Smooth muscle cell (in vitro differentiated cells): ENCODE measurements around the gene DDT. TPM values are rescaled to one million over a fixed set of nuclear protein-coding genes. Genes with fewer than 3 reads are reported as not detected.
"Not testable (repeated sequence)": the region's sequence is repeated elsewhere in the genome, so short reads cannot be mapped to it uniquely, and the experiment has no call there.

Experiments used
- DNase-seq: peaks from one replicate; lab custom pipeline; 2025; ENCODE audit not compliant: unreplicated experiment; lab: John Stamatoyannopoulos, UW
- H2AFZ ChIP-seq: fragments of 200-600 bp; sonication (generic); 2 replicates; pipeline ENCODE4 v1.6.0; 2016; ENCODE audit warnings: antibody characterized with exemption, low read depth, mild to moderate bottlenecking
- H3F3A ChIP-seq: fragments of 200-600 bp; sonication (generic); 2 replicates; pipeline ENCODE4 v1.6.0; 2017; ENCODE audit warnings: antibody characterized with exemption, low read depth
- H3K27ac ChIP-seq: fragments of 200-600 bp; sonication (generic); 2 replicates; pipeline ENCODE4 v1.5.1; 2016; ENCODE audit warnings: low read depth, mild to moderate bottlenecking
- H3K27me3 ChIP-seq: fragments of 200-600 bp; sonication (generic); 2 replicates; pipeline ENCODE4 v1.6.1; 2016; ENCODE audit warnings: low read depth, mild to moderate bottlenecking
- H3K36me3 ChIP-seq: fragments of 200-600 bp; sonication (generic); 2 replicates; pipeline ENCODE4 v1.5.1; 2016; ENCODE audit warnings: low read depth
- H3K4me1 ChIP-seq: fragments of 200-600 bp; sonication (generic); 2 replicates; pipeline ENCODE4 v1.5.1; 2016; ENCODE audit warnings: low read depth
- H3K4me2 ChIP-seq: fragments of 200-600 bp; sonication (generic); 2 replicates; pipeline ENCODE4 v1.6.0; 2016; ENCODE audit warnings: mild to moderate bottlenecking
- H3K4me3 ChIP-seq: fragments of 200-600 bp; sonication (generic); 2 replicates; pipeline ENCODE4 v1.5.1; 2016; ENCODE audit warnings: mild to moderate bottlenecking
- H3K79me2 ChIP-seq: fragments of 200-600 bp; sonication (generic); 2 replicates; pipeline ENCODE4 v1.6.0; 2016; ENCODE audit warnings: low read depth, mild to moderate bottlenecking
- H3K9ac ChIP-seq: fragments of 200-600 bp; sonication (generic); 2 replicates; pipeline ENCODE4 v1.6.0; 2016; ENCODE audit warnings: low read depth
- H3K9me3 ChIP-seq: fragments of 200-600 bp; sonication (generic); replicated peaks from 2 replicates; pipeline ENCODE4 v1.5.1; 2016; ENCODE audit warnings: low read depth
- H4K20me1 ChIP-seq: fragments of 200-600 bp; sonication (generic); 2 replicates; pipeline ENCODE4 v1.6.0; 2016; ENCODE audit warnings: low read depth
- WGBS: methylation state at CpG from one replicate; pipeline ENCODE4 v1.1.7; 2016; ENCODE audit warnings: low lambda C conversion rate; 5-methylcytosine and 5-hydroxymethylcytosine counted together
- polyA plus RNA-seq: library from polyadenylated mRNA; unstranded; fragments of >200 nt; fragmentation: Nextera tagmentation; extraction: Ambion mirVana; gene quantifications from 2 replicates; pipeline ENCODE4 v1.2.1, GENCODE V29; 2016
- total RNA-seq: library from RNA; depleted of rRNA; stranded (reverse); fragments of >200 nt; gene quantifications from 2 replicates; pipeline ENCODE4 v1.2.3, GENCODE V29; 2014
- TF ChIP-seq, protein P1 (sequence below): fragments of 200-600 bp; sonication (generic); IDR thresholded peaks from 2 replicates; pipeline ENCODE4 v1.5.1; 2017; ENCODE audit warnings: borderline replicate concordance, mild to moderate bottlenecking, antibody characterized with exemption; ENCODE audit not compliant: insufficient read depth, poor library complexity, severe bottlenecking

Gene DDT
- total and polyA plus RNA-seq, 2 experiments from 2014 or later, result 57.8 to 119 TPM

GRCh38 chr22:23997092-23997491 lies 22.9 kb upstream of the DDT start:
- no peak for DNase-seq
- 98% methylated on average over 3 of the region's 3 CpGs for WGBS
- Histone ChIP-seq H2AFZ (no peak overlapping the region), H3K9ac (no peak overlapping the region), H4K20me1 (no peaks in the 10 kb centered on the region), H3F3A (no peaks in the 10 kb centered on the region), H3K4me1 (no peaks in the 10 kb centered on the region), H3K27ac (no peak overlapping the region), H3K4me3 (no peak overlapping the region), H3K27me3 (no peaks in the 10 kb centered on the region), H3K36me3 (no peaks in the 10 kb centered on the region), H3K4me2 (no peak overlapping the region), H3K9me3 (no peaks in the 10 kb centered on the region), H3K79me2 (no peaks in the 10 kb centered on the region)
- TF ChIP-seq, protein P1, sequence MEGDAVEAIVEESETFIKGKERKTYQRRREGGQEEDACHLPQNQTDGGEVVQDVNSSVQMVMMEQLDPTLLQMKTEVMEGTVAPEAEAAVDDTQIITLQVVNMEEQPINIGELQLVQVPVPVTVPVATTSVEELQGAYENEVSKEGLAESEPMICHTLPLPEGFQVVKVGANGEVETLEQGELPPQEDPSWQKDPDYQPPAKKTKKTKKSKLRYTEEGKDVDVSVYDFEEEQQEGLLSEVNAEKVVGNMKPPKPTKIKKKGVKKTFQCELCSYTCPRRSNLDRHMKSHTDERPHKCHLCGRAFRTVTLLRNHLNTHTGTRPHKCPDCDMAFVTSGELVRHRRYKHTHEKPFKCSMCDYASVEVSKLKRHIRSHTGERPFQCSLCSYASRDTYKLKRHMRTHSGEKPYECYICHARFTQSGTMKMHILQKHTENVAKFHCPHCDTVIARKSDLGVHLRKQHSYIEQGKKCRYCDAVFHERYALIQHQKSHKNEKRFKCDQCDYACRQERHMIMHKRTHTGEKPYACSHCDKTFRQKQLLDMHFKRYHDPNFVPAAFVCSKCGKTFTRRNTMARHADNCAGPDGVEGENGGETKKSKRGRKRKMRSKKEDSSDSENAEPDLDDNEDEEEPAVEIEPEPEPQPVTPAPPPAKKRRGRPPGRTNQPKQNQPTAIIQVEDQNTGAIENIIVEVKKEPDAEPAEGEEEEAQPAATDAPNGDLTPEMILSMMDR, result no peak

DNA sequence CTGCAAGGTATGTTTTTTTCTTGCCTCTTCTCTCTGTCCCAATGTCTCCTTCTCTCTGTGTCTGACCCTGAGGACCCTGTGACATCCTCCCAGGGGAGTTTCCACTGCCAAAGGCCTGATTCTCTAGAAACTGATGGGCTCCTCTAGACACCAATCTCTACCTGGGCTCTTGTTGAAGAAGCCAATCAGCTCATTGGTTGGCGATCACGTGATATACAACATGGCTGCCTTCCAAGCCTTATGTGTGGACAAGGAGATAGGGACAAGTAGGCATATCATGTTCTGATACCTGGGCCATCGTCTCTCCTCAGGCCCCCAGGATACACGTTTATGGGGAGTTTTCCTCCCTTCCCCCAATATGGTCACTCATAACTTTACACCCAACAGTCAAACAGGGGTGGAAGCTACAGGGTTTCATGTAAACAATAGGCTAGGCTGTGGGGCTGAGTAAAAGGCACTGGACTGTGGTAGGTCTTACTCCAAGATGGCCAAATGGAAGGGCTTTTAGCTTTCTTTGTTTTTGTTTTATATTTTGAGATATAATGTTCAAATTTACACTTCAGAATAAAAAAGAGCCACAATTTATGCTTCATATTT lies 19.4 kb upstream of the DDT start:
- not testable (repeated sequence) for H3K4me2 ChIP-seq, H3F3A ChIP-seq, H4K20me1 ChIP-seq, H3K4me3 ChIP-seq, H3K36me3 ChIP-seq, DNase-seq, H3K9ac ChIP-seq, H3K79me2 ChIP-seq, H3K4me1 ChIP-seq, H2AFZ ChIP-seq, H3K9me3 ChIP-seq, H3K27me3 ChIP-seq, H3K27ac ChIP-seq
- WGBS, result 69% methylated on average over 4 of the region's 4 CpGs

GRCh38 chr22:23993080-23993479 lies 18.8 kb upstream of the DDT start:
- H3K79me2 ChIP-seq, H3K4me1 ChIP-seq, H2AFZ ChIP-seq, H3K36me3 ChIP-seq, H3K4me2 ChIP-seq, H3K9ac ChIP-seq, H4K20me1 ChIP-seq, H3K27me3 ChIP-seq, H3F3A ChIP-seq, H3K27ac ChIP-seq, H3K9me3 ChIP-seq, H3K4me3 ChIP-seq, DNase-seq: not testable (repeated sequence)
- 63% methylated on average over 2 of the region's 2 CpGs for WGBS

DNA sequence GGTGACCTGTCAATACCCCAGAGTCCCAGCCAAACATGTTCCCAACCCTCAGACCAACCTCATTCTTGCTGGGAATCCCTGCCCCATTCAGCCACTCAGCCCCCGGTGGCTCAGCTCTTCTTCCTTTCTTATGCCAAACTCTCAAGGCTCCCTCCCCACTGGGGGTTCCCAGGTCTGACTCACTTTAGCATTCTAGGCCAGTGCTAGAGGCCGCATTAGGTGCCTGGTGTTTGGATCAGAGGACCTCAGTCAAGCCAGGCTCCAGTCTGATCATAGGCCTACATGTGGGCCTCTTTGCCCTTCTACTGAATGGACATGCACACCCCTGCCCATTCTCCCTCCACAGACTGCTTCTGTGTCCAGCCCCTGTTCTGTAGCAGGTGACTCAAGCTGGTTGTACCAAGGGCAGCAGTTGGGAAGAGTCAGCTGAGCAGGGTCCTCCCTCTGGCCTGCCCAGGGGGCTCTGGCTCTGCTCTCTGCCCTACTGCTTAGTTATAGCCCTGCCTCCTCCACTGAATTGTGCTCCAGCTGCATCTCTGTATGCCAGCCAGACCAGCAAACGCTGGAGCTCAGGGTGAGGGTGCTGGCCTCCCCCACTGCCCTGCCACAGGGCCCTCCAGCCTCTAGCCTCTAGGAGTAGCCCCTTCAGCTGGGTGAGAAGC lies 15.5 kb upstream of the DDT start:
- not testable (repeated sequence) for H3K4me3 ChIP-seq, H3K4me2 ChIP-seq, H4K20me1 ChIP-seq, H3K79me2 ChIP-seq, H3K27ac ChIP-seq, H3K36me3 ChIP-seq, H3K27me3 ChIP-seq, DNase-seq, H3K9me3 ChIP-seq, H2AFZ ChIP-seq, H3K9ac ChIP-seq, H3K4me1 ChIP-seq, H3F3A ChIP-seq
- 92% methylated on average over 1 of the region's 3 CpGs for WGBS

- not testable (repeated sequence) for H3K79me2 ChIP-seq, H3K9ac ChIP-seq, H3K27ac ChIP-seq, H2AFZ ChIP-seq, H3K27me3 ChIP-seq, H3K4me1 ChIP-seq, H3K36me3 ChIP-seq, H3K4me3 ChIP-seq, H3K9me3 ChIP-seq, H3F3A ChIP-seq, DNase-seq, H4K20me1 ChIP-seq, H3K4me2 ChIP-seq
- WGBS, result no CpG with 5 or more reads among the region's 4 CpGs
Measured at GRCh38 chr22:23986538-23987178, 12.4 kb upstream of the DDT start.

GRCh38 chr22:23986089-23986488 lies 11.8 kb upstream of the DDT start:
- not testable (repeated sequence) for DNase-seq, H4K20me1 ChIP-seq, H3K79me2 ChIP-seq, H3K27ac ChIP-seq, H2AFZ ChIP-seq, H3F3A ChIP-seq, H3K36me3 ChIP-seq, H3K4me1 ChIP-seq, H3K9me3 ChIP-seq, H3K4me3 ChIP-seq, H3K4me2 ChIP-seq, H3K27me3 ChIP-seq, H3K9ac ChIP-seq
- WGBS, result no CpG with 5 or more reads among the region's 8 CpGs
